ENCODE data around the gene HYI. TPM values are rescaled to one million over a fixed set of nuclear protein-coding genes. Genes with fewer than 3 reads are reported as not detected.

The HYI gene
- polyA plus RNA-seq, 1 of the 3 experiments (the other 2 are of a cell fraction), result 11.1 TPM

DNA sequence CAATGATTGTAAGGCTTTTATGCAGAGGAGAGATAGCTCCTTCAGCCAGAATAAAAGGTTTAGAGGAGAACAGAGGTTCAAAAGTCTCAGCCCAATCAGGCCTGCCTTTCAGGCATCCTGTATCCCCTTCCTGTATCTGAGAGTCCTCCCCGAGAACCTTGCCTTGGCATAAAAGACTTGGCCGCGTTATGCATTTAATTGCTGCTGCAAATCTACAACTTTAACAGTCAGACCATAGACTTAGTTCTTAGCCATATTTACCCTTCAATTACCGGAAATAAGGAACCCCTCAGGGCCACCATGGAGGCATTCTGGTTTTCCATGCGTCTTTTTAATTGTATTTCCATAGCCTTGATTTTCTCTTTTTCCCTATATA, 18.3 kb upstream of the HYI start:
- Histone ChIP-seq H3K4me3 (ENCODE audit: low read depth in 2 of 2, low read length in 1 of 2) (no peak overlapping the region), H3K27me3 (ENCODE audit: insufficient read depth) (no peaks in the 10 kb centered on the region), H3K9me2 (no peaks in the 10 kb centered on the region), H3K9ac (peak overlapping the region; percentile 68; the same call in 1 of the 2 replicates), H3F3A (replicated peaks; ENCODE audit: insufficient read depth) (peaks cover 35% of the 10 kb centered on the region), H3K79me2 (ENCODE audit: insufficient read depth) (no peaks in the 10 kb centered on the region), H4K20me1 (ENCODE audit: insufficient read depth) (no peaks in the 10 kb centered on the region), H3K4me2 (peak overlapping the region; percentile 72), H3K27ac (ENCODE audit: low read depth in 2 of 2, low read length in 1 of 2) (peak overlapping the region; percentile 16 to 96; a peak in 3 of 4 replicates), H3K9me3 (no peaks in the 10 kb centered on the region), H3K4me1 (ENCODE audit: control insufficient read depth in 1 of 2, insufficient read depth in 2 of 2, low read depth in 1 of 2, low read length in 1 of 2) (peaks cover 10 to 37% of the 10 kb centered on the region in 2 experiments), H3K36me3 (replicated peaks in 1 of 2; ENCODE audit: control insufficient read depth in 1 of 2, insufficient read depth in 2 of 2, low read length in 1 of 2) (no peaks in the 10 kb centered on the region), H2AFZ (ENCODE audit: low read depth) (peak overlapping the region; percentile 45)
- no peak for DNase-seq
- WGBS (ENCODE audit: low lambda C conversion rate), result 82% methylated on average over 5 of the region's 5 CpGs
- CTCF ChIA-PET, result no interaction called here
- TF ChIP-seq RCOR1 (IDR thresholded peaks at IDR 0.05; ENCODE audit: low read length), result no peak
- TF ChIP-seq GABPA (IDR thresholded peaks at IDR 0.05; ENCODE audit: low read depth), result no peak
- no peak for TF ChIP-seq RXRA (IDR thresholded peaks at IDR 0.05; ENCODE audit: borderline replicate concordance, low read depth)
- no peak for TF ChIP-seq PBX3 (IDR thresholded peaks at IDR 0.05)
- TF ChIP-seq, protein P1, sequence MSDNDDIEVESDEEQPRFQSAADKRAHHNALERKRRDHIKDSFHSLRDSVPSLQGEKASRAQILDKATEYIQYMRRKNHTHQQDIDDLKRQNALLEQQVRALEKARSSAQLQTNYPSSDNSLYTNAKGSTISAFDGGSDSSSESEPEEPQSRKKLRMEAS (IDR thresholded peaks at IDR 0.05; ENCODE audit: low read depth), result no peak
- no peak for TF ChIP-seq TAF1 (IDR thresholded peaks at IDR 0.05; ENCODE audit: borderline replicate concordance, low read depth, low read length)
- POLR2A ChIA-PET, result no interaction called here

DNA sequence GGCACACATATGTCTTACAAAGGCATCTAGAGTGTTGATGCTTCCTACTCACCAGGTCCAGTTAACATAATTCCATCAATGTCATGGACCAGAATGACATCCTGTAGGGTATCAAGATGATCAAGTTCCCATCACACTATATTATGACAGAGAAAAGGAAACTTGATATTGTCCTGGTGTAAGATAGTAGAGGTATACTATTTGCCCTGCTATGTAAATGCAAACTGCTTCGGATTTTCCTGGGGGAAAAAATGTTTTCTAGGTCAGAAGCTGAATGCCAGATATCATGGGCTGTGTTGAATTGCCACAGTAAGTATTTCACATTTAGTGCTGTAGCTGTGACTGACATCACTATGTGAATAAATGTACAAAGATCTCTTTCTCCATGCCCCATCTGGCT, 16.2 kb upstream of the HYI start:
- Histone ChIP-seq H3K27me3 (ENCODE audit: insufficient read depth) (no peaks in the 10 kb centered on the region), H3K9ac (no peak overlapping the region), H3K4me3 (ENCODE audit: low read depth in 2 of 2, low read length in 1 of 2) (no peak overlapping the region), H3K4me1 (ENCODE audit: control insufficient read depth in 1 of 2, insufficient read depth in 2 of 2, low read depth in 1 of 2, low read length in 1 of 2) (peaks cover 23 to 26% of the 10 kb centered on the region in 2 experiments), H3F3A (replicated peaks; ENCODE audit: insufficient read depth) (peaks cover 27% of the 10 kb centered on the region), H3K9me2 (no peaks in the 10 kb centered on the region), H3K4me2 (no peak overlapping the region), H3K36me3 (replicated peaks in 1 of 2; ENCODE audit: control insufficient read depth in 1 of 2, insufficient read depth in 2 of 2, low read length in 1 of 2) (no peaks in the 10 kb centered on the region), H4K20me1 (ENCODE audit: insufficient read depth) (no peaks in the 10 kb centered on the region), H3K9me3 (no peaks in the 10 kb centered on the region), H3K79me2 (ENCODE audit: insufficient read depth) (no peaks in the 10 kb centered on the region), H2AFZ (ENCODE audit: low read depth) (no peak overlapping the region), H3K27ac (ENCODE audit: low read depth in 2 of 2, low read length in 1 of 2) (no peak overlapping the region)
- ChIA-PET POLR2A (no interaction called here), CTCF (no interaction called here)
- 100% methylated on average over 1 of the region's 1 CpG for WGBS (ENCODE audit: low lambda C conversion rate)
- DNase-seq, result no peak
- TF ChIP-seq TEAD4 (IDR thresholded peaks at IDR 0.05; ENCODE audit: borderline replicate concordance, insufficient read depth) (no peak), RXRA (IDR thresholded peaks at IDR 0.05; ENCODE audit: borderline replicate concordance, low read depth) (no peak), RCOR1 (IDR thresholded peaks at IDR 0.05; ENCODE audit: low read length) (no peak), POLR2AphosphoS5 (IDR thresholded peaks at IDR 0.05; ENCODE audit: low read depth, low read length) (no peak), NRF1 (IDR thresholded peaks at IDR 0.05; ENCODE audit: low read depth, low read length) (no peak), JUND (IDR thresholded peaks at IDR 0.05) (no peak), REST (IDR thresholded peaks at IDR 0.05; ENCODE audit: low read depth, low read length) (no peak), CHD2 (IDR thresholded peaks at IDR 0.05; ENCODE audit: low read length, partially characterized antibody) (no peak), RFX5 (IDR thresholded peaks at IDR 0.05; ENCODE audit: low read length) (no peak), TCF12 (IDR thresholded peaks at IDR 0.05) (no peak)

Measured in SK-N-SH (cell line).